ENCODE measurements around the gene MAP1LC3A. TPM values are rescaled to one million over a fixed set of nuclear protein-coding genes. Genes with fewer than 3 reads are reported as not detected.

Gene MAP1LC3A
- polyA plus RNA-seq, 4 donors = 35.0 to 83.6 (median 53.6) TPM

DNA sequence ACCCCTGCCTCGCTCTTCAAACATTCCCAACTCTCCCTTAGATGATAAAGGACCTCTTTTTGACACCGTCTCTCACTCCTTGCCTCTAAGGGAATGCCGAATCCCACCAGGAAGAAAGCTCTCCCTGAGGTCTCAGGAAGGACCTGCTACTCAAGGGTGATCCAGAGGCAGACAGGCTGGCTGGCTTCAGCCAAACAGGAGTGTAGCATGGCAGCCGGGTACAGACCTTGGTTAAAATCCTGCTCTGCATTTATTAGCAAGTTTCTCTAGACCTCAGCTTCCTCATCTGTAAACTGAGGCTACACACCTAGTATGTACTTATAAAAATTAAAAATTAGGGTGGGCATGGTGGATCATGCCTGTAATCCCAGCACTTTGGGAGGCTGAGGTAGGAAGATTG lies 17.2 kb downstream of the MAP1LC3A start:
- H3K27me3 ChIP-seq (ENCODE audit: control insufficient read depth in 3 of 3, insufficient read depth in 3 of 3, low read length in 3 of 3) = no peaks in the 10 kb centered on the region
- peaks cover 5 to 52% (median 5%) of the 10 kb centered on the region in 3 donors for H3K36me3 ChIP-seq (ENCODE audit: control insufficient read depth in 3 of 3, insufficient read depth in 2 of 3, low read depth in 1 of 3, low read length in 3 of 3)
- no peaks in the 10 kb centered on the region for H3K9me3 ChIP-seq (ENCODE audit: control insufficient read depth in 2 of 2, insufficient read depth in 1 of 2, low read depth in 1 of 2, low read length in 1 of 2)
- 95 to 97% (median 96%) methylated on average over 4 of the region's 4 CpGs for WGBS, 3 donors
- DNase-seq (no peak), FAIRE-seq (no peak)
- no peak overlapping the region for H3K4me3 ChIP-seq (ENCODE audit: low read depth in 1 of 3, low read length in 3 of 3)
- H3K27ac ChIP-seq (ENCODE audit: low read depth in 1 of 3, low read length in 2 of 3) = no peak overlapping the region
- peaks cover 0 to 3% (median 0%) of the 10 kb centered on the region in 3 donors for H3K4me1 ChIP-seq (ENCODE audit: control insufficient read depth in 3 of 3, insufficient read depth in 2 of 3, low read depth in 1 of 3, low read length in 2 of 3)

DNA sequence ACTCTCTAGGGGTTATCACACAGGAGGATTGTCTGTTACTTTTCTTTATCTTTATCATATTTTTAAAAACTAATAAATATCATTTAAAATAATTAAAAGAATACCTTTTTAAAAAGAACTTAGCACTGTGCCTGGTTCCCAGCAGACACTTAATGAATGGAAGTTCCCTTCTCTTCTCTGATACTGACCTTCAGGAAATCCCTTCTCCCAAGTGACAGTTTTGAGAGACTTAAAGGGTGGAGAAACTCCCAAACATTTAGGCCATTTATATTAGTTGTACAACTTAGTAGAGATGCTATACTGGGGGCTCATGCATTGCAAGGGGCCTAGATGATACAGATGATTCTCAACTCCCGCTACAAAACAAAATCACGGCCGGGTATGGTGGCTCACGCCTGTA lies 18.5 kb downstream of the MAP1LC3A start:
- Histone ChIP-seq H3K9me3 (ENCODE audit: control insufficient read depth in 2 of 2, insufficient read depth in 1 of 2, low read depth in 1 of 2, low read length in 1 of 2) (no peaks in the 10 kb centered on the region), H3K27ac (ENCODE audit: low read depth in 1 of 3, low read length in 2 of 3) (no peak overlapping the region), H3K36me3 (ENCODE audit: control insufficient read depth in 3 of 3, insufficient read depth in 2 of 3, low read depth in 1 of 3, low read length in 3 of 3) (peaks cover 5 to 57% (median 5%) of the 10 kb centered on the region in 3 donors), H3K4me1 (ENCODE audit: control insufficient read depth in 3 of 3, insufficient read depth in 2 of 3, low read depth in 1 of 3, low read length in 2 of 3) (peaks cover 0 to 9% (median 0%) of the 10 kb centered on the region in 3 donors), H3K4me3 (ENCODE audit: low read depth in 1 of 3, low read length in 3 of 3) (no peak overlapping the region), H3K27me3 (ENCODE audit: control insufficient read depth in 3 of 3, insufficient read depth in 3 of 3, low read length in 3 of 3) (no peaks in the 10 kb centered on the region)
- FAIRE-seq = no peak
- DNase-seq = no peak
- WGBS, 3 donors = 95 to 99% (median 99%) methylated on average over 4 of the region's 4 CpGs

DNA sequence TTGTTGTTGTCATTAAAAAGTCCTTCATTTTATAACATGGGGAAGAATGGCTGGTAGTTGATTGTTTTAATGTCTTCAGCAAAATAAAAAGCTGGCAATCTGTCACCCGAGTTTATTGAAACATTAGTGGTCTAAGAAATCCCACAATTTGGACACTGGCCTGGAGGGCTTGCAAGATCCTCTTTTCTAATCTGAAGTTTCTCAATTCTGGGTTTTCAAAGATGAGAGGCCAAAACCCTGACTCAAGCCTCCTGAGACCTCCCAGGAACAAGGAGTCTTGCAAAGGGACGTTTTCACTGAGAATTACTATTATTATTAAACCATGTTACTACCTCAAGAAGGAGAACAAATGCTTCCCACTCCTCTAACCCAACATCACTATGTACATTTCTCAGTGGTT lies 19.5 kb downstream of the MAP1LC3A start:
- 72 to 80% (median 75%) methylated on average over 2 of the region's 2 CpGs for whole genome bisulfite sequencing, 3 donors
- H3K27me3 ChIP-seq (ENCODE audit: control insufficient read depth in 3 of 3, insufficient read depth in 3 of 3, low read length in 3 of 3) = no peaks in the 10 kb centered on the region
- peaks cover 0 to 13% (median 0%) of the 10 kb centered on the region in 3 donors for H3K4me1 ChIP-seq (ENCODE audit: control insufficient read depth in 3 of 3, insufficient read depth in 2 of 3, low read depth in 1 of 3, low read length in 2 of 3)
- FAIRE-seq (no peak), DNase-seq (no peak)
- no peak overlapping the region for H3K4me3 ChIP-seq (ENCODE audit: low read depth in 1 of 3, low read length in 3 of 3)
- no peak overlapping the region for H3K27ac ChIP-seq (ENCODE audit: low read depth in 1 of 3, low read length in 2 of 3)
- H3K9me3 ChIP-seq (ENCODE audit: control insufficient read depth in 2 of 2, insufficient read depth in 1 of 2, low read depth in 1 of 2, low read length in 1 of 2) = no peaks in the 10 kb centered on the region
- peaks cover 5 to 56% (median 5%) of the 10 kb centered on the region in 3 donors for H3K36me3 ChIP-seq (ENCODE audit: control insufficient read depth in 3 of 3, insufficient read depth in 2 of 3, low read depth in 1 of 3, low read length in 3 of 3)

DNA sequence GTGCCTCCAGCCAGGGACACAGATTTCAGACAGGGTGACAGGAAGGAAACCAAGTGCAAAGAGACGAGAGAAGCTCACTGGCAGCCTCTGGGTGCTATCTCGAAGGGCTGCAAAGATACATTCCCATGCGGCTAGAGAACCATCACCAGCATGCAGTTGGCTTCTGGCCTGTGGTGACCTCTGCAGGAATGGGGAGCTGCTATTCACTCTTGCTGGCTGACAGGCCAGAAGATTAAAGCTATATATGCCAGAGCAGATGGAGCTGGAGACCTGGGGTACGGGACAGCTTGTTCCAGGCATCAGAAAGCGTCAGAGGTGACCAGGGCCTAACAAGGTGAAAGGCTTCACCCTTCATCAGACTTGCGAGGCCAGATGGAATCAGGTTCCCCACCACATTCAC lies 20.0 kb downstream of the MAP1LC3A start:
- DNase-seq = no peak
- no peak overlapping the region for H3K27ac ChIP-seq (ENCODE audit: low read depth in 1 of 3, low read length in 2 of 3)
- no peaks in the 10 kb centered on the region for H3K9me3 ChIP-seq (ENCODE audit: control insufficient read depth in 2 of 2, insufficient read depth in 1 of 2, low read depth in 1 of 2, low read length in 1 of 2)
- peaks cover 0 to 15% (median 0%) of the 10 kb centered on the region in 3 donors for H3K4me1 ChIP-seq (ENCODE audit: control insufficient read depth in 3 of 3, insufficient read depth in 2 of 3, low read depth in 1 of 3, low read length in 2 of 3)
- no peak overlapping the region for H3K4me3 ChIP-seq (ENCODE audit: low read depth in 1 of 3, low read length in 3 of 3)
- H3K36me3 ChIP-seq (ENCODE audit: control insufficient read depth in 3 of 3, insufficient read depth in 2 of 3, low read depth in 1 of 3, low read length in 3 of 3) = peaks cover 3 to 58% (median 5%) of the 10 kb centered on the region in 3 donors
- WGBS, 3 donors = 80 to 88% (median 86%) methylated on average over 6 of the region's 6 CpGs
- no peak for FAIRE-seq
- H3K27me3 ChIP-seq (ENCODE audit: control insufficient read depth in 3 of 3, insufficient read depth in 3 of 3, low read length in 3 of 3) = no peaks in the 10 kb centered on the region

DNA sequence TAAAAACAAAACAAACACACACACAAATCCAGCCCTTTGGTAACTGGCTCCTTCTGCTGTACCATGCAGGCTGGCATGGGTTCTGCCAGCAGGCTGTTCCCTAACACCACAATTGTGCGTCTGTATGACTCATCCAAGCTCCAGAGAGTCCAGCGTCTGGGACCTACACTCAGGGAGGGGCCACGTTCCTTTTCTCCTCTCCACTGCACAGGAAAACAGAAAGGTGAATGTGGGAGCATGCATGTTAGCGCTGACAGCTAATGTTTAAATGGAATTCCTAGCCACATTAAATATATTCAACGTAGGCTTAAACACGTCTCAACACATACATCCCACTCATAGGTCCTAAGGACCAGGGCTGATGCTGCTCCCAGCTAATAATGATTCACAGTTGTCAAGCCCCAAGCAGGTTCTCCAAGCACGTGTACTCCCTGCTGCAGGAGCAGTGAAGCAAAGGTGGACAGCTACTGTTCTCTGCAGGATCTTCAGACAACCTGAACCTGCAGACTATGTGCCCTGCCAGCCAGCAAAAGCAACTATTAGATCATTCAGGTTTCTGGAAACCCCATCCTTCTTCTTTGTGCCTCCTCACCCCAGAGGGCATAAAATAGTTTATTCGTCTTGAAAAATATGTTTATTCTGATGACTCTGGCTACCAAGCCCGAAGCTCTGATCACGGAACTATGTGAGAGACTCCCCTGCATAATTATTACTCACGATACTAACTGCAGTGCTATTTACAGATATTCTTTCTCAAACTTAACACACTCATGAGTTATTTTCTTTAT lies 20.9 kb downstream of the MAP1LC3A start:
- no peak for FAIRE-seq
- H3K27ac ChIP-seq (ENCODE audit: low read depth in 1 of 3, low read length in 2 of 3) = no peak overlapping the region
- WGBS, 3 donors = 38 to 68% (median 54%) methylated on average over 11 of the region's 11 CpGs
- DNase-seq = peak; percentile 64 to 94
- peaks cover 0 to 15% (median 0%) of the 10 kb centered on the region in 3 donors for H3K4me1 ChIP-seq (ENCODE audit: control insufficient read depth in 3 of 3, insufficient read depth in 2 of 3, low read depth in 1 of 3, low read length in 2 of 3)
- no peak overlapping the region for H3K4me3 ChIP-seq (ENCODE audit: low read depth in 1 of 3, low read length in 3 of 3)
- no peaks in the 10 kb centered on the region for H3K27me3 ChIP-seq (ENCODE audit: control insufficient read depth in 3 of 3, insufficient read depth in 3 of 3, low read length in 3 of 3)
- no peaks in the 10 kb centered on the region for H3K9me3 ChIP-seq (ENCODE audit: control insufficient read depth in 2 of 2, insufficient read depth in 1 of 2, low read depth in 1 of 2, low read length in 1 of 2)
- H3K36me3 ChIP-seq (ENCODE audit: control insufficient read depth in 3 of 3, insufficient read depth in 2 of 3, low read depth in 1 of 3, low read length in 3 of 3) = peaks cover 0 to 58% (median 2%) of the 10 kb centered on the region in 3 donors

DNA sequence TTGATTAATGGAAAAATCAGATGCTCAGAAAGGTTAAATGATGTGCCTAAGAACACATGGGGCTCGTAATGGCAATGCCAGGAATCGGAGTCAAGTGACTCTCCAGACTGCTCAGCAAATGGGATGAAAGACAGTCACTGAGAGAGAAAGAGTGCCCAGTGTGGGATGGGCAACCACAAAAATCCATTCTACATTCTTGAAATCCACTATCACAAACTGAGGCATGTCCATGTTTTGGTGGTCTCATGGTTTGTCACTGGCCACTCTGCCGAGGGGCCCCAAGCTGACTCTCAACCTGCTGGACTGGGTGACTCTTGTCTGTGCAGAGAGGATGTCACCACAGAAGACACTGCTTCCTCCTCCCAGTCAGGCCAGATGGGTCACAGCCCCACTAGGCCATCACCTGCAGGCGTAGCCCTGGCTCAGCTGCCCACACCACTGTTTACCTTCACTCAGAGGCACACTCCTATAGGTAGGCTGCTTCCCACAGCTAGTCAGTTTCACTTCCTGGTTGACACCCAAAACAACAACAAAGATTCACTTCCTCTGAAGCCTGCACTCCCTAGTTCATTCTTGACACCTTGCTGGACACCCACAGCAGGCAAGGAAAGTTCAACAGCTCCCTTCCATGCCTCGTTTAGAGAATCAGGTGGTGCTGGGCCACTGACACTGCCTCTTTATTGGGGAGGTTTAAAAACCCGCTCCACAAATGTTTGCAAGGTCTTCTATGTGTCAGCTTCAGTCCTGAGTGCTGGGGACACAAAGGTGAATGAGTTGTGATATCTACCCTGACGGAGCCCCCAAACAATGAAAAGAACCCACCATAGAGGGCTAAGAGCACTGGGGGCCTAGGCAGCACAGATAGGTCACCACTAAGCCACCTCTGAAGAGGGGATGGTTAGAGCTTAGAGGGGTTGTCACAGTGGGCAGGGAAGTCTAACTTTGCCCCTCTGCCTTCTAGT lies 21.7 kb downstream of the MAP1LC3A start:
- no peak overlapping the region for H3K4me3 ChIP-seq (ENCODE audit: low read depth in 1 of 3, low read length in 3 of 3)
- peak overlapping the region in 1 of 3 donors; percentile 57 for H3K27ac ChIP-seq (ENCODE audit: low read depth in 1 of 3, low read length in 2 of 3)
- DNase-seq (peak in 1 of 2 donors; percentile 61), FAIRE-seq (no peak)
- 73 to 77% (median 76%) methylated on average over 7 of the region's 7 CpGs for WGBS, 3 donors
- H3K9me3 ChIP-seq (ENCODE audit: control insufficient read depth in 2 of 2, insufficient read depth in 1 of 2, low read depth in 1 of 2, low read length in 1 of 2) = no peaks in the 10 kb centered on the region
- peaks cover 0 to 15% (median 0%) of the 10 kb centered on the region in 3 donors for H3K4me1 ChIP-seq (ENCODE audit: control insufficient read depth in 3 of 3, insufficient read depth in 2 of 3, low read depth in 1 of 3, low read length in 2 of 3)
- peaks cover 0 to 58% (median 2%) of the 10 kb centered on the region in 3 donors for H3K36me3 ChIP-seq (ENCODE audit: control insufficient read depth in 3 of 3, insufficient read depth in 2 of 3, low read depth in 1 of 3, low read length in 3 of 3)
- H3K27me3 ChIP-seq (ENCODE audit: control insufficient read depth in 3 of 3, insufficient read depth in 3 of 3, low read length in 3 of 3) = no peaks in the 10 kb centered on the region

DNA sequence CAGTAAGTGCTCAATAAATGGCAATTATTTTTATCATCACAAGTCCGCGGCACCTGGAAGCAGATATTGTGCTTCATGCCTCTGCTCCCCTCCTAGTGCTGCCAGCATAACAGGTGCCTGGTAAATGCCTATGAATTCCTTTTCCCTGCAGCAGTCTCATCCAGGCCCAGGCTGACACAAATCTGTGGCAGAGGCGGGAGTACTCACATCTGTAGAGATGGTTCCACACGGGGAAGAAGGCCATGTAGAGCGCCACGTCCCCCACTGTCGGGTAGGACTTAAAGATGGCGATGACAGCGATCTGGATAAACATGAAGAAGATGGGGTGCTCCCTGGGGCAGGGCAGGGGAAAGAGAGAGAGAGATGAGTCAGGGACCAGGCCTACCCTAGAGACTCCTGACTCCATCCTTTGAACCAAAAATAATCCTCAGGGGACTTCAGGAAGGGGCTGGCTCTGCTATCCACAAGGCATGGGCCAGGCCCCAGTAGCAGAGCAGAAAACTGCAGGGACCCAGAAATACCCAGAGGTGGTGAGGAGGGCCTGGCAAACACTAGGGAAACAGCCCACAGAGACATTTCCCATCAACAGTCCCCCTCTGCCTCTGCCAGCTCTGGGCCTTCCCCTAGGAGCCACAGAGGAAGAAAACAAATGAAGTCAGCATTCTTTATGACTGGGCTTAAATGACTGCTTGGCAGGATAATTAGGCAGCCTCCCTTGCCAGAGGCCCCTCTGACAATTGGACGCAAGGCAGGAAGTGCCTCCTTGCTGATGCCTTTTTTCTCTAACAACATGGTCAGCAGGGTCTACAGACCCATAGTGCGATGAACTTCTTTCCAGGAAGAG lies 23.0 kb downstream of the MAP1LC3A start:
- 82 to 87% (median 86%) methylated on average over 11 of the region's 11 CpGs for WGBS, 3 donors
- DNase-seq = no peak
- Histone ChIP-seq H3K27ac (ENCODE audit: low read depth in 1 of 3, low read length in 2 of 3) (peak overlapping the region in 1 of 3 donors; percentile 0), H3K4me1 (ENCODE audit: control insufficient read depth in 3 of 3, insufficient read depth in 2 of 3, low read depth in 1 of 3, low read length in 2 of 3) (peaks cover 0 to 15% (median 0%) of the 10 kb centered on the region in 3 donors), H3K9me3 (ENCODE audit: control insufficient read depth in 2 of 2, insufficient read depth in 1 of 2, low read depth in 1 of 2, low read length in 1 of 2) (no peaks in the 10 kb centered on the region), H3K27me3 (ENCODE audit: control insufficient read depth in 3 of 3, insufficient read depth in 3 of 3, low read length in 3 of 3) (no peaks in the 10 kb centered on the region), H3K36me3 (ENCODE audit: control insufficient read depth in 3 of 3, insufficient read depth in 2 of 3, low read depth in 1 of 3, low read length in 3 of 3) (peaks cover 0 to 54% (median 0%) of the 10 kb centered on the region in 3 donors), H3K4me3 (ENCODE audit: low read depth in 1 of 3, low read length in 3 of 3) (no peak overlapping the region)
- no peak for FAIRE-seq

All from small intestine (tissue), 7 donors.